NCI-H146 treated with DMSO at 0.1 percent for 48 hours (cell line): Measurements from ENCODE around the gene GNG10.
"Not testable (repeated sequence)": the region's sequence is repeated elsewhere in the genome, so short reads cannot be mapped to it uniquely, and the experiment has no call there.

Experiments
- DNase-seq: peaks from one replicate; lab custom pipeline; 2025; ENCODE audit not compliant: unreplicated experiment; lab: John Stamatoyannopoulos, UW

Gene GNG10

GRCh38 chr9:111649016-111649415, 12.4 kb upstream of the GNG10 start:
- no peak for DNase-seq

GRCh38 chr9:111657051-111657450, 4.4 kb upstream of the GNG10 start:
- no peak for DNase-seq

DNA sequence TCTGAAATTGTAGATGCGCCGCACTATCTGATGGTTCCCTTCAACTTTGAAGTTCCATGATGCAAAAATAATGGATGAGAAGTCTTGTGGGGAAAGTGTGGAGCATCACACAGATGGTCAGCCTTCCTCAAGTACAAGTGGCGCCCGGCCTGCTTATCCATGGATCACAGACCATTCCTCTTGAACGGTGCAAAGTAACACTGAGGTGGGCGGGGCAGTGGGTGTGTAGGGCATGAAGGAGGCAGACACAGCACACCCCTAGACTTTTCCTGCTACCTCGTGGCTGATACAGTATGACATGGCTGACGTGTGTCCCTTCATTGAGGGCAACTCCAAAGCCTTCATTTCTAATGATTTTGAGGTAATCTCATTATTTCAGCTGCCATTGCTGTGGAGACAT, 2.5 kb upstream of the GNG10 start:
- DNase-seq: no peak

DNA sequence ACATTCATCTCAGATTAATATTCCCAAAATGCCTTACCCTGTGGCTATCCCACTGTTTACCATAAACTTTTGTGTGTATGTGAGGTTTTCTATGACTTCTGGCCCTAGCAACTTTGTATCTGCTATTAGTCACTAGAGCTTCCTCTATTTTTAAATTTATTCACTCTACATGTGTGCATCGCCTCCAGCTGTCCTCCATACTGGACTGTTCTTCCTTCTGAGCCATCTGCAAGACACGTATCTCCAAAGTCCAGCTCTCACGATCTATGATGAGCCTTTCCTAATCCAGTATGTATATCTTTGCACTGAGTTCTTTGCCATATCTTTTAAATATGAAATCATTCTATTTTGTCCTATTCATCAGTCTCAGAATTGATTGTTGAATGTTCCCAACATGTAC, 1.7 kb upstream of the GNG10 start:
- no peak for DNase-seq

DNA sequence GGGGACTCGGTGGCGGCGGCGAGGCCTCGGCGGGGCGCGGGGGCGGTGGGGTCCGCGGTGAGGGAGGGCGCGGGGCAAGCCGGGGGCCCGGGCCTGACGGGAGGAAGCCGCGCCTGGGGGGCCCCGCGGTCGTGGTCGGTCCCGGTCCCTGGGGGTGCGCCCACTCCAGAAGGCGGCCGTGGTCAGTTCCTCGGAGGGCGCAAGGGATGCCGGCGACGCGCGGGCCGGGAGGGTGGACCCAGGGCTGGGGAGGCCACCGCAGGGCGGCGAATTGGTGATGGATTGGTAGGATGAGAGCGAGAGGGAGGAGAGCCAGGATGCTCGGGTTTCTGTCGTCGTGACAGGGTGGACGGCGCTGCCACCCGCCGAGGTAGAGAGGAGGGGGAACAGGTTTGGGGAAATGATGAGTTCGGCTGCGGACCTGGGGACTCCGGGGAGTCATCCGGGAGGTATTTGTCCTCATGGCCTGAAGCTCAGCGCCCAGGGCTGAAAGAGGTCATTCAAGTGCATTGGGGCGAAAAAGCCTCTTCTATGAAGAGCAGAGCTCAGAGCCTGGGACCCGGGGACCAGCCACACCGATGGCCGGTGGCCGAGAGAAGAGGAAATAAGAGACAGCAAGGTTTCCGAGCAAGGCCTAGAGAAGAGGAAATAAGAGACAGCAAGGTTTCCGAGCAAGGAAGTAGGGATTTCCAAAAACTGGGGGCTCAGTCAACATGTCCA, 557 bp downstream of the GNG10 start:
- DNase-seq: peak; percentile 0

DNA sequence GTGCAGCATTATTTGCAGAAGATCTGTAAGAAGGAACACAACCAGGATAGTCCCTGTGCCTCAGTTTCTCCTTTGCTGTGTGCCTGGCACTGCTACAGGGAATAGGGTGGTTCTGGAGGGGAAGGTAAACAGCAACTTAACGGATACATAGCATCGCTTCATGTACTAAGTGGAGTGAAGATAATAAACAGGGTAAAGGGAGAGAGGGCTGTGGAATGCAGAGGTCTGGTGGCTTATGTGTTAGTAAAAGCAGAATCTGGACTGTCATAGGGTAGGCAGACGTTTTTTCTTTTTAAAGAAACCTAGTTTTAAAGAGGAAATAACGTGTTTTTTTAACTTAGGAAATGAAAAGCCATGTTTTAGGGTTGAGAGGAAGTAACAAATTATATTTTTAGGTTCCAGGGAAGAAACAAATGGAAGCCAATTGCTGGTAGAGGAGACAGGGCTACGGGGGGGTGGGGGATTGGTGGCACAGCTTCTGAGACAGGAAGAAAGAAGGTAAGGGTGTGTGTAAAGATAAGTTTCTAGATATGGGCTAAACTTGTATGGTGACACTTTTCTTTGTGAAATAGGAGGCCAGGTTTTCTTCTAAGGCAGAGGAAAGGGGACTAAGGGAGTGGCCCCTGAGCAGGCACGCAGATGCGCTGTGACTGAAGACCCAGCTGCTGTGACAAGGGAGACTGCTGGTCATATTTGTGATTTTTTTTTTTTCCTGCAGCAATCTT, 1.3 kb downstream of the GNG10 start:
- no peak for DNase-seq

DNA sequence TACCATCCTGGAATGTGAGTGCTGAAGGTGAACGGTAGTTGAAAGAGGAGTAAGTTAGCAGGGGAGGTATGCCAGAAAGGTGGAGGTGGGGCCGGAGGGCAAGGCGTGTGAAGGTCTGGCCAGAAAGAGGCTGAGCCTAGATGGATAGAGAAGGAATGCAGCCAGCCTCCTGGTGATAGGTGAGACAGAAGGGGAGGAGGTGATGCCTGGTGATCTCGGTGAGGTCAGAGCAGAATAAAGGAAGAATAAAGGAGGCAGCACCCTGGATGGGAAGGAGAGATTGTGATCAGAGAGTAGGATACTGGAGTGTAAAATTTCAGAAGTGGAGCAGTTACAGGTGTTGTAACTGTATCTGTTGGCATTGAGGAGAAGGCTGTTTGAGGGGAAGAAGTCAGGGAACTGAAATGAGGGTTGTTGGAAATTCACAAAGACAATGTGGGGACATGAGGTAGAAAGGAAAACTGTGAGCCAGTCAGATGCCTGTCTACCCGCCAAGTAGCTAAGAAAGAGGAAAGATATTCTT, 2.0 kb downstream of the GNG10 start:
- DNase-seq: no peak

DNA sequence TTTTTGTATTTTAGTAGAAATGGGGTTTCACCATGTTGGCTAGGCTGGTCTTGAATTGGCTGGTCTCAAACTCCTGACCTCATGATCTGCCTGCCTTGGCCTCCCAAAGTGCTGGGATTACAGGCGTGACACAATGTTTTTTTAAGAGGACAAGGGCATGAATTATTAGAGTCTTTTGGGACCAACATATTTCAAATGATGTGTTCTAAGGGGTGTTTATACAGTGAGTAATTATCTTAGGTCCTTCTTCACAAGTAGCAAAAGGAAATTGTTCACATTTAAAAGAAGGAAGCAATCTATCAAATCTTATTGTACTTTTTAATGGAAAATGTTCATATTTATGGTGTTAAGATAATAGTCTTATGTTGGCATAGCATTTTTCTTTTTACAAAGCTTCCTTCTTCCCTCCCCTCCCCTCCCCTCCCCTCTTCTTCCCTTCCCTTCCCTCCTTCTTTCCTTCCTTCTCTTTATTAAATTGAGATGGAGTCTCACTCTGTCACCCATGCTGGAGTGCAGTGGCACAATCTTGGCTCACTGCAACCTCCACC, 6.7 kb downstream of the GNG10 start:
- DNase-seq: no peak

GRCh38 chr9:111668601-111669000, 7.2 kb downstream of the GNG10 start:
- not testable (repeated sequence) for DNase-seq

- no peak for DNase-seq
These were observed 12.9 kb downstream of the GNG10 start for GRCh38 chr9:111674319-111674718.

- no peak for DNase-seq
These were observed 14.7 kb downstream of the GNG10 start for GRCh38 chr9:111676116-111676515.

DNA sequence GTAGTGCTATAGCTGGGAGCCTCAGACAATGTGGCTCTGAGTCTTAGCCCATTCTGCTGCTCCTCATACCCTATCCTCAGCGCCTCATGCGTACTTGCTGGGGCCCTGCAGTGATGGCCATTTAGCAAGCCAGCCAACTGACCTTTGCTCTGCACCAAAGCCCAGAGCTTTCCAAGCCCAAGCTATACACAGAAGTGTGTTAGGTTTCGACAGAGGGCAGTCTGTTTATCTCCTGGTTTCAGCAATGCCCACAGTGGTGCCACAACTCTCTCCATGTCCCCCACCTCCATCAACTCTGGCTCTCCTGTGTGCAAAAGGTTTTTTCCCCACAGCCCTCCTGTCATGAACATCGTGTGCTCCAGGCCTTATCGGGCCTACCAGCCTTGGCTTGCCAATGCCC, 16.9 kb downstream of the GNG10 start:
- no peak for DNase-seq

DNA sequence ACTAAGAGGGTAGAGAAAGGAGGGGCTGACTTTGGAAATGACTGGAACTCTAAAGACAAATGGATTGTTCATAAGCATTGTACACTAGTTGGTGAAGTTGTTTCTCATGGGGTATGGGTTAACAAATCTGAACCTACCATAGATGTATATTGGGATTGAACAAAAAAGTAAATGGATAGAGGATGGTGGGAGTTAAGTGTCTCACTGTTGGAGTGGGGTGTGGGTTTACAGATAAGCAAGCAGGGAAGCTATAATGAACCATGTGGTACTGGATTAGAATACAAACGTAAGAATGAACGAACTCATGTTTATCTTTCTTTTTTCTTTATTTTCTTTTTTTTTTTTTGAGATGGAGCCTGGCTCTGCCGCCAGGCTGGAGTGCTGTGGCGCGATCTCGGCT, 17.8 kb downstream of the GNG10 start:
- no peak for DNase-seq

DNA sequence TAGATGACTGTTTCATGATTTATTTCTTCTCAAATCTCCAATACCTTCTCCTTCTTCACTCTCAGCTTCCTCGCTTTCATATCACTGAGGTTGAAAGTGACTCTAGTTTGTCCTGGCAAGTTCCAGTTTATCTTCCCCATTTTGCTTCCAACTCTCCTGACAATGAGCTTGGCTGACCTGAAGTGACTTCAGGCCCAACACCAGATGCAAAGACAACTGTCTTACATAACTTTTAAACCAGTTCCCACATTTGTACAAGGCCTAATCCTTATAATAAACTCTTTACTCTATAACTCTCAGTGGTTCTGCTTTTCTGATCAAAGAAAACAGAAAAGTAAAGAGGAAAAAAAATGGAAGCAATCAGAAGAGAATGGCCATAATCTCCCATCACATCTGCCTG, 22.0 kb downstream of the GNG10 start:
- no peak for DNase-seq

DNA sequence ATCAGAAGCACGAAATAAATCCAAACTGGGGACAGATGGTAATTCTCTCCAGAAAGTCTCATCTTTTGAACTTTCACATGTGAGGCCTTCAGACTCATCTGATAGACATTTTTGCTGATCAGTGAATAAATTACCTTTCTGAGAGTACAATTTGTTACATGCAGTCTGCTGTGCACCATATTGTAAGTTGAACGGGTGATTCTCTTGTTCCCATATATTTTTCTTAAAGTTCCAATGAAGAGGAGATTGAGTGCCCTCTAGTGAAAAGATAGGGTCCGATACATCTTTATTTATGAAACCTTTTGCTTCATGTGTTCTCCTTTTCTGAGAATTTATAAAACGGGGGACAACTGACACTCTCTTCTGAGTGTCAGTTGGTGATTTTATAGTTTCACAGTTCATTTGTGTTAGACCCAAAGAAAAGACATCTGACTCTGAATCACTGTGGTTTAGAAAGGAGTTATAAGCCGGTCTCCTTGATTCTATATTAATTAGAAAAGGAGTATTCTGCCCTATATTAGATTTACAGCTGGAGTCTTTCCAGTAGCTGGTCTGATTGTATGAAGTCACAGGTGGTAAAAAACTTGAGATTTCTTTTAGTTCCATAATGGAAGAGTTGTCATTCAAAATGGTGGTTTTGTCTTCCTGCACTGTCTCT, 30.4 kb downstream of the GNG10 start:
- peak; percentile 8 for DNase-seq

DNA sequence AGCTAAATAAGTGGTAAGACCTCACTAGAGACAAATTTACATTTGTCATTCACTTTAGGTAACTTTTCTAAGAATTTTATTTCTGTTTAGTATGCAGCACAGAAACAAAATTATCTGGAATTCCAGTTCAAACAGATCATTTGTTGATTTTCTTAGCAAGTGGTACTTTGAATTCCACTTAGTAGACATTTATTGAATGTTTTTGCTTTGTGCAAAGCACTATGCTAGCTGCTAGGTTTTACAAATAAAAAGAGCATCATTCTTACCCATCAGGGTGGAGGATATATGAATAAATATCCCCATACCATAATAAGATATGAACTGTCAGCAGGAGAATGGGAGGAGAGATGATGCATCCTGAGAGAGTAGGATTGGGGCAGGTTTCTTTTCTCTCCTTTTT, 35.4 kb downstream of the GNG10 start:
- no peak for DNase-seq

GRCh38 chr9:111700776-111701175, 39.4 kb downstream of the GNG10 start:
- DNase-seq: no peak

- no peak for DNase-seq
These were observed 43.1 kb downstream of the GNG10 start for GRCh38 chr9:111704503-111704902.

- DNase-seq: no peak
These were observed 50.1 kb downstream of the GNG10 start for GRCh38 chr9:111711548-111711947.

GRCh38 chr9:111712369-111712768, 51.0 kb downstream of the GNG10 start:
- no peak for DNase-seq

DNA sequence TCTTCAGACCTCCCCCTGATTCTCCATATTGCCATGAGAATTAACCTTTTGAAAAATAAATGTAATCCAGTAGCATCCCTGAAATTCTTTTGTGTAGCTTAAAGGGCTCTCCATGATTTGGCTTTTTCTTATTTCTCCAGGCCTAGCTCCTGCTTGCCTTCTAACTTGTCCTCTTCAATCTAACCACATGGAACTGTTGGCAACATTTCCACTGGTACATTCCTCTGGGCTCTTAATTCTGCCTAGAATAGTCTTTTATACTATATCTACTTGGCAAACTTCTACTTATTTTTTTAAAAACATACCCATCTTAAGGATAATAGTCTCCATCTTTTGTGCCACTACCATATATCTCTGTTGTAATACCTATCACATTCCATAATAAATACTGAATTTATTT, 54.1 kb downstream of the GNG10 start:
- no peak for DNase-seq

DNA sequence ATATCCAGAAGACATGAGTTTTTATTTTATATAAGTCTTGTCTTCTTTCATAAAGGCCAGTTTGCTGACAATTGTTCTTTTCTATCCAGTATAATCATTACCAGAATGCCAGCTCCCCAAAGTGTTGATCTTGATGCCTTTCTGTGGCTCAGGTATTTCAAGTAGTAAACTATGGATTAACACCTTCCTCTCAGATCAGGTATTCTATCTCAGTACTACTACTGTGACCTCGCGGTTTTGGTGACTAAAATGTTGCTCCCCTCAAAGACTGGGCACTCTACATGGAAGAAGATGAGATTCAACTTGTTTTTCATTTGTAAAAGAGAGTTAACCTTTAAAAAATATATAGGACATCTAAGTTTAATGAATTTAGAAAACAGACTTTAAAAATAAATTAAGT, 58.1 kb downstream of the GNG10 start:
- DNase-seq: no peak
